Posterior vena cava (tissue), 2 donors: ENCODE measurements around the gene KRTAP13-1. TPM values are rescaled to one million over a fixed set of nuclear protein-coding genes. Genes with fewer than 3 reads are reported as not detected.

Experiments used
- DNase-seq: peaks from one replicate; pipeline ENCODE4 v3.0.0-alpha.2; 2020; ENCODE audit warnings: low spot score
- intact Hi-C, 2 donors: fragments of 100-400 bp; cut with DNase I; formaldehyde crosslinking; loops; one replicate each; pipeline versions ENCODE4 v1.14.1 to v1.14.2; 2022 to 2023
- microRNA-seq, 2 donors: library from miRNA; unstranded; fragments of <30 nt; microRNA quantifications; one replicate each; pipeline ENCODE4 v1.2.0, GENCODE V29; 2020 to 2021; ENCODE audit warnings: borderline microRNAs expressed in 2 of 2
- total RNA-seq, 2 donors: library from RNA; stranded (reverse); fragmentation: NEBNext Ultra II Directional; extraction: Animal tissue kit (Norgen Biotek cat#: 25700); gene quantifications; one replicate each; pipeline ENCODE4 v1.2.1, GENCODE V29; 2021
- donor health status: DM: yes; HTN: yes; CAD: no.
- donor health status: DM: yes; HTN: yes; CAD: no.

Gene KRTAP13-1
- total RNA-seq, 2 donors from 2014 or later = not detected

- DNase-seq = no peak
- intact Hi-C loops = no loop called here
Measured at GRCh38 chr21:30444204-30444603, 48.4 kb downstream of the KRTAP13-1 start.

Small RNAs within 50 kb of the gene (microRNA-seq; reads per million reads assigned to microRNA genes)
- 0 reads per million in 2 donors for gene MIR4327

Other genes with a start within 250 kb of the KRTAP13-1 start
- gene CLDN17, start 229.2 kb upstream of the KRTAP13-1 start, total RNA-seq = not detected
- gene CLDN8, start 179.9 kb upstream of the KRTAP13-1 start, total RNA-seq = not detected
- not detected for gene KRTAP24-1, start 113.1 kb upstream of the KRTAP13-1 start, total RNA-seq
- gene KRTAP25-1, start 106.5 kb upstream of the KRTAP13-1 start, total RNA-seq = not detected
- gene KRTAP26-1, start 75.7 kb upstream of the KRTAP13-1 start, total RNA-seq = not detected
- not detected for gene KRTAP27-1, start 58.3 kb upstream of the KRTAP13-1 start, total RNA-seq
- gene KRTAP23-1, start 47.4 kb upstream of the KRTAP13-1 start, total RNA-seq = not detected
- not detected for gene KRTAP13-2, start 23.8 kb upstream of the KRTAP13-1 start, total RNA-seq
- gene KRTAP13-3, start 29.9 kb downstream of the KRTAP13-1 start, total RNA-seq = not detected
- gene KRTAP13-4, start 34.2 kb downstream of the KRTAP13-1 start, total RNA-seq = not detected
- gene KRTAP15-1, start 44.2 kb downstream of the KRTAP13-1 start, total RNA-seq = not detected
- gene KRTAP19-1, start 84.3 kb downstream of the KRTAP13-1 start, total RNA-seq = not detected
- gene KRTAP19-2, start 91.4 kb downstream of the KRTAP13-1 start, total RNA-seq = not detected
- gene KRTAP19-3, start 96.0 kb downstream of the KRTAP13-1 start, total RNA-seq = not detected
- gene KRTAP19-4, start 101.1 kb downstream of the KRTAP13-1 start, total RNA-seq = not detected
- not detected for gene KRTAP19-5, start 106.1 kb downstream of the KRTAP13-1 start, total RNA-seq
- gene KRTAP19-6, start 145.8 kb downstream of the KRTAP13-1 start, total RNA-seq = not detected
- gene KRTAP19-7, start 165.3 kb downstream of the KRTAP13-1 start, total RNA-seq = not detected
- gene KRTAP22-2, start 194.4 kb downstream of the KRTAP13-1 start, total RNA-seq = not detected
- gene KRTAP6-3, start 196.4 kb downstream of the KRTAP13-1 start, total RNA-seq = not detected
- not detected for gene KRTAP6-2, start 202.9 kb downstream of the KRTAP13-1 start, total RNA-seq
- gene KRTAP22-1, start 205.1 kb downstream of the KRTAP13-1 start, total RNA-seq = not detected
- not detected for gene KRTAP6-1, start 217.9 kb downstream of the KRTAP13-1 start, total RNA-seq
- not detected for gene KRTAP20-1, start 220.4 kb downstream of the KRTAP13-1 start, total RNA-seq
- not detected for gene KRTAP20-4, start 224.6 kb downstream of the KRTAP13-1 start, total RNA-seq
- gene KRTAP20-2, start 239.2 kb downstream of the KRTAP13-1 start, total RNA-seq = not detected
- not detected for gene KRTAP20-3, start 246.8 kb downstream of the KRTAP13-1 start, total RNA-seq